NCI-H2029 treated with DMSO at 0.1 percent for 48 hours (cell line): Measurements from ENCODE around the gene MARCHF9.

ENCODE experiments used
- DNase-seq: peaks from one replicate; lab custom pipeline; 2025; lab: John Stamatoyannopoulos, UW

The MARCHF9 gene

DNA sequence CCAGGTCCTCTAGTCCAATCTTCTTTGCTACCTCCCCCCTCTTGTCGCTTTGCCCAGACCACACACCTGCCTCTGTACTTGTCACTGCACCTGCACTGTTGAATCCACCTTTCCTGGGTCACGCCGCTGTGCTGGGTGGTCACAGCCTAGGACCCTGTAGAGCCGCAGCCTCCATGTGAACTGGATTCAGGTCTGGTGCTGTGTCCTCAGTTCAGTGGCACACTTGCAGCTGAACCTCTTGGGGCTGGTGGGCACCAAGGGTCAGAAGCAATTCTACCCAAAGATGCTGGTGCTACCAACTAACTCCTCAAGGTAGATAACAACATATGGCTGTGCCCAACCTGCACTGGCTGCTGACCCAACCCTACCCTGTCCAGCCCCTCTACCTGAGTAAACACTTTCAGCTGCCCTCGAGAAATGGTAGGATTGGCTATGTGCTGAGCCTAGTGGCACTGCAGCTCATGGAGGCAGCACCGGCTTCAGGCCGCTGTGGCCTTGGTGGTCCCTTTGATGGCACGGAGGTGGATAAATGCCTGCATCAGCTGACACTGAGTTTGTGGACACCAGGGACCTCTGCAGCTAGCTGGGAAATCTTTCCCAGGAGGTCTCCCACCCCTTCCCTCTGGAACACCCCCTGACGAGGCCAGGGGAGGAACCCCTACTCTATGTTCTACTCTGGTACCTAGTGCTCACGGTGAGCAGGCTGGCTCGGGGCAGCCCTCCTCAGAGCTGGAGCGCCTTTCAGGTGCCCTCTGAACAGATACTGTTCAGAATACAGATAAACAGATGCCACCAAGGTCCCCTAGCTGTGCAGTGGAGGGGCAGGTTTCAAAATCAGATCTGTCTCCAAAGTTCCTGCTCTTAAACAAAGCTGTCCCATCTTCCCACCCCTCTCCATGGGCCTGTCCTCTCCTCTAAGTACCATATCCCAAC, 30.6 kb upstream of the MARCHF9 start:
- DNase-seq: no peak

- DNase-seq: no peak
Observed at GRCh38 chr12:57724936-57725740, 29.8 kb upstream of the MARCHF9 start.

- DNase-seq: no peak
Observed at GRCh38 chr12:57725851-57726150, 29.1 kb upstream of the MARCHF9 start.

DNA sequence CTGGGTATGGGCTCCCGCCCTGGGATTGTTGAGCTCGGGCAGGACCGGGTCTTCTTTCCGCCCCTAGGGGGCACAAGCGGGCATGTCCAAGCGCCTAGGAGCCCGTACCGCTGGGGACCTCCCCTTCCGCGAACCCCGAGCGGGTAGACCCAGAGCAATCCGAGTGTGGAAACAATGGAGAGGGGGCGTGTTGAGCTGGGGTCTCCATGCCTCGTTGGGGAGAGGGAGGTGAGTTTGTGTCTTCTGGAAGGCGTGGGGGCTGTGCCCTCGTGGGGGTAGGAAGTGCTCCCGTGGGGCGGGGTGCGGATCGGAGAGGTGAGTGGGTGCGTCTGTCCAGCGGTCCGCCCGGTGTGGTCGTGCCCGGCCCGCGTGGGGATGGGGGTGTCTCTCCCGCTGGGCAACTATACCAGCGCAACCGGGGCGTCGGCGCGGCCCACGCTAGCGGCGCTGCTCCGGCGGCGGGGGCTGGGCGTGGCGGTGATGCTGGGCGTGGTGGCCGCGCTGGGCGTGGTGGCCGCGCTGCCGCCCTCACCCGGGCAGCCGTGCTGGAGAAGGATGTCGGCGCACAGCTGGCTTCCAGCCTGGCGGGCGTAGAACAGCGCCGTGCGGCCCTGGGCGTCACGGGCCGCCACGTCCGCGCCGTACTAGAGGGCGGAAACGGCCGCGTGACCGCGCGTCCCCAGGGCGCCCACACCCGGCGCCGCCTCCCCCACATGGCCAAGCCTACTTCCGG, 28.6 kb upstream of the MARCHF9 start:
- peak; percentile 29 for DNase-seq

GRCh38 chr12:57726884-57727757, 27.8 kb upstream of the MARCHF9 start:
- DNase-seq: no peak

GRCh38 chr12:57727758-57728395, 27.0 kb upstream of the MARCHF9 start:
- DNase-seq: no peak

- no peak for DNase-seq
Observed at GRCh38 chr12:57729321-57729844, 25.5 kb upstream of the MARCHF9 start.

DNA sequence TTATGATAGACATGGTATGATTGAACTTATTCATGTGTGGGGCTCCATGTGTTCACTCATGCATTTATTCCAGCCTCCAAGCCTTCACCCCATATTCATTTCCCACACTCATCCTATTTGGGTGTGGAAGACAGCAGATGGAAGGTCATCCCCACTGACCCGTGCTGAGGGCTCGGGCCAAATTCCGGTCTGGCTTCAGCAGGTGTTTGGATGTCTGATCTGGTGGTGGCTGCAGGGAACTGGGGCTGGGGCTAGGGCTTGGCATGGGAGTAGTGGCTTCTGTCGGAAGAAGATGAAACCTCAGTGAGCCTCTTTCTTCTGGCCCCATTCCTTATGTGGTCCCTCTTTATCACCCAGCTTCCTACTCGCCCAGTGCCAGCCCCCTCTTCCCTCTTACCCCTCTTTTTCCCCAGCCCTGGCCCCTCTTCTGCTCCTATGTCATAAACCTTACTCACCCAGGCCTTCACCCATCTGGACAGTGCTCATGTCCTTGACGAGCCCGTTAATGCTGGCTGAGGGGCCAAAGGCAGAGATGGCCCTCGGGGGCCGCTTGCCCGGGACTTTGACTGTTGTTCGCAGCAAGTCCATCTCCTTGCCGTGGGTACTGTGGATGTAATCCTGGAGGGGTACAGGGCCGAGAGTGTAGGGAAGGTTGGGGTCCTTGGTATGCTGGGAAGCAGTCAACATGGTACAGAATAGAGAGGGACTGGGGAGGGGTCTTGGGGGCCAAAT, 24.4 kb upstream of the MARCHF9 start:
- DNase-seq: no peak

DNA sequence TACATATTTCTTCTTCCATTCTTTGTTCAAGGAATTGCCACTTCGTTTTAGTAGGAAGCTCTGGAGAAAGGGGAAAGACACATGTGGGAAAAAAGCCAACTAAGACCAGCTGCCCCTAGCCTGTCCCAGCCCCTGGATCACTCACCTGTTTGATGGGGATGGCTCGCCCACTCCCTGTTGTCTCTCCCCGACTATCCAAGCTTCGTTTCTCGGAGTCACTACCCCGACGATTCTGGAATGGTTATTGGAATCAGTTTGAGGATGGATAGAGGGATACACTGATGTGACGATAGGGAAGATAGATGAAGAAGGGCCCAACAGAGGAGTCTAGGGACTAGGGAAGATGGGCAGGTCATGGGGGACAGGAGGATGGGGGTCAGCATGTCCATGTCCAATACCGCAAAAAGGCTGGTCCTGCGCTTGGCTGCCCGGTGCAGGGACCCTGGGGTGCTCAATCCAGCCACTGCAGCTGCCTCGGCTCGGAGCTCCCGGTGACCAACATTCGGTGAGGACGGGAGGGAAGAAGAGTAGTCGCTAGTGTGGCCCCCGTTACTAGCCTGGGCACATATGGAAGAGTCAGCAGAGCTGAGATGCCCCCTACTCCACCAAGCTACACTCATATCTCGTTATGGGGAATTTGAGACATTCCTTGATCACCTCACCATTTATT, 23.4 kb upstream of the MARCHF9 start:
- DNase-seq: no peak

- no peak for DNase-seq
Observed at GRCh38 chr12:57732270-57732669, 22.6 kb upstream of the MARCHF9 start.

DNA sequence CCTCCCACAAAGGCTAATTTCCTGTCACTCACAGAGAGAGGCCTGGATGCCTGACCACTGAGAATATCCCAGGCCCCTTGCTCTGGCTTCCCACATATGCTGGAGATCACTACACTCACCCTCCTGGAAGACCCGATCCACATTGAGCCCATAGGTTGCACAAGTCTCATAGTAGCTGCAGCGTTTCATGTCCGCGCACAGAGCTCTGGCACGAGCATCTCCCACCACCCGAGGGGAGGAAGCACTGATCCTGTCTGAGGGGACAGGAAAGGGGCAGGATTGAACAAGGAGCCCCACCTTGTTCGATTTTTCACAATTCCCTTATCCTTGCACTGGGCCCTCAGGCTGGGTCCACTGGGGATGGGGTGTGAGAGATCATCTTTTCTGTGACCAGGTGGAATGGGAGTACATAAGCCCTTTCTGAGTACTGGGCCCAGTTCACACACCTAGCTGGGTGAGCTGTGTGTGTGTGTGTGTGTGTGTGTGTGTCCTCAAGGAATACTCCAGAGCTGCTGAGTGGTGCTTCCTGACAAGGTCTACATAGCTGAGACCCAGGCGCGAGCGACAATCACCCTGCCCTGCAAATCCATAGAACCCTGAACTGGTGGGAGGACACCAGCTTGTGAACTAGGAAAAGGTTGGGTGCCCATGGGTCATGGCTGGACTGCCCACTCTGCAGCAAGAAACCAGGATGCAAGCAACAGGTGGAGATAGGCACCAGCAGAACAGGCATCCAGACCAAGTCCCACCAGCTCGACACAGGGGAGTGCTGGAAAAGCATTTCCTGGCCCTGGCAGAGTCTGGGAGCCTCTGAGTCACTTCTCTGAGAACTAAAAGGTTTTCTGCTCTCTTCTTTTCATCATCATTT, 21.9 kb upstream of the MARCHF9 start:
- DNase-seq: no peak

GRCh38 chr12:57733928-57734327, 21.0 kb upstream of the MARCHF9 start:
- no peak for DNase-seq

- no peak for DNase-seq
Observed at GRCh38 chr12:57734591-57734990, 20.3 kb upstream of the MARCHF9 start.

DNA sequence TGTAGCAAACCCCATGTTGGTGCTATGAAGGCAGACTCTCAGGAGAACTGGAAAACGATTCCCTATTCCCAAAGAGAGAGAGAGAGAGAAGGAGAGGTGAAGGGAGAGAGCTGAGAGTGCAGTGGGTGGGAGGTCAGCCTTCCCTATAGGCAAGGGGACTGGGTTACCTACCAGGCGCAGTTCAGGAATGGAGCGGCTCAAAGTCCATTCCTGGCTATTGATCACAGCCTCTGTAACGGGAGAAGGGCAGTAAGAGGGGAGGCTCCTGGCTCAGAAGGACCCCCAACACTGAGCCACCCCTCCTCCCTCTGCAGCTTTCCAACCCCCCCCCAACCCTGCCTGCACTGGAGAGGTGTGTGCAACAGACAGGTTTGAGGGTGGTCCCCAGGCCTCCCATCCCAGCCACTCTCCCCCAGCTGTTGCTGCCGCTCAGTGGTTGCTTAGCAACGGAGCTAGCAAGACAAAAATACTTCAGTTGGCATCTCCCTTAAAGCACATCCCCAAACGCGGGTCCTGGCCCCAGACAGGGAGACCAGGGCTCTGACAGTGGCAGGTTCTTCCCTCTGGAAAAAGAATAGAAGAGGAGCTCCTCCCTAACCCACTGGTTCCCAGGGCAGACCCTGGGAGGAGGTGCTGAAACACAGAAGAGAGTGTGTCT, 19.6 kb upstream of the MARCHF9 start:
- DNase-seq: no peak

DNA sequence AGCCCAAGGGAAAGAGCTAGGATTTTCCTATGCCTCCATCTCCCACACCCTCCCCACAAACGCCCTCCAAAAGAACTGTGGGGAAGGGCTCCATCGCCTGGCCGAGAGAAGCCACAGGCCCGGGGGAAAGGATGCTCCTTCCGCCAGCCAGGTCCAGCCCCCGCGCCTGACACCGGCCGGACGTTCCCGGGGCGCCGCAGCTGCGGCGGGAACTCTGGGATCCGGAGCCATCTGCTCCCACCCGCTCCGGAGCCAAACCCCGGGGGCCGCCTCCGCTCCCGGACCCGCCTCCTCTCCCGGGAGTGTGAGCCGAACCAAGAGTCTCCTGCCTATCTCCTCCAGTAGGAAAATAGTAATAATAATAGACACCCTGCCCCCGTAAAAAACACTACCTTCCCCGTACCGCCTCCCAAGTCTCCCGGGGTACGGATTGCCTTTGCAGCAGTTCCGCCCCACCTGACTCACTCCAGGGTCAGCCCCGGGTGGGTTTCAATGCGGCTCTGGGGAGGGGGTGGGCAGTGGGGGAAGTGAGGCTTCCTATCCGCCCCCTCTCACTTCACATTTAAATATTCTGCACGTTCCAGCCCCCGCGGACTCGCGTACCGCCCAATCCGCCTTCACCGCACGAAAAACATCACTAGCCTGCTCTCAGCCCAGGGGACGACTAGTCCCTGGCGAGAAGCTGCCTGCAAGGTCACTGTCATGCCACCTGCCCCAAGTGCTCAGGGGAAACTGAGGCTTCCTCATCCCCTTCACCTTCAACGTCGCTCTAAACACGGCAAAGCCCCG, 18.8 kb upstream of the MARCHF9 start:
- DNase-seq: no peak

GRCh38 chr12:57736741-57737466, 18.0 kb upstream of the MARCHF9 start:
- no peak for DNase-seq
